ENCODE data around the gene RFTN1. TPM values are rescaled to one million over a fixed set of nuclear protein-coding genes. Genes with fewer than 3 reads are reported as not detected.

RFTN1 gene
- total and polyA plus RNA-seq, 12 donors, result 8.3 to 35.7 (median 17.4) TPM

DNA sequence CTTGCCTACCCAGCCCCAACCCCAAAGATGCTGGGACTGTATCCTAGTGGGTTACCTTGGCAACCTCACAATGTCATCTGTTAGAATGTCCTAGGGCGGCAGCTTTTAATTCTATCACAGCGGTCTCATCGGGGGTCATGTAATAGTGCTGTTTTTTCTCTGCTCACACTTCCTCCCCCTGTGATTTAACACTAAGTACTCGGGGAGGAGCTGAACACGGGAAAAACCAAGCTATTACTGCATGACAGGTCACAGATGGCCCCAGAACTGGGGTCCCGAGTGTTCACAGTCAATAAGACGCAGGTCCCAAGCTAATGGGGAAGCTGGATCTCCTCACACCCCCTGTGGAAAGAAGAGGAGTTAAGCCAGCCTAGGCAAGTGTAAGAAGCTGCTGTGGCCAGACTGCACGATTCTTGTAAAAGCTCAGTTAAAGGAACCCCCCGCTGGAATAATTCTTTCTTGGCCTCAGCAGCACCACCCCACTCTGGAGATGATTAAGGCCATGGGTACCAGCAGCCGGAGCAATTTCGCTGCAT lies 2.5 kb upstream of the RFTN1 start:
- 45 to 58% (median 55%) methylated on average over 9 to 11 of the region's 11 CpGs for WGBS, 4 donors
- no peak for TF ChIP-seq POLR2A (IDR thresholded peaks at IDR 0.05)
- no peak for TF ChIP-seq CTCF (IDR thresholded peaks at IDR 0.05)
- DNase-seq, result no peak
- Histone ChIP-seq H3K27ac (no peak overlapping the region), H3K9me3 (replicated peaks in 1 of 3) (no peaks in the 10 kb centered on the region), H3K4me3 (no peak overlapping the region), H3K4me1 (replicated peaks in 1 of 2) (peaks cover 0 to 18% of the 10 kb centered on the region in 2 donors), H3K27me3 (peaks cover 5% of the 10 kb centered on the region), H3K36me3 (replicated peaks in 1 of 2) (no peaks in the 10 kb centered on the region)
- intact Hi-C loops (cut with DNase I), result no loop called here

DNA sequence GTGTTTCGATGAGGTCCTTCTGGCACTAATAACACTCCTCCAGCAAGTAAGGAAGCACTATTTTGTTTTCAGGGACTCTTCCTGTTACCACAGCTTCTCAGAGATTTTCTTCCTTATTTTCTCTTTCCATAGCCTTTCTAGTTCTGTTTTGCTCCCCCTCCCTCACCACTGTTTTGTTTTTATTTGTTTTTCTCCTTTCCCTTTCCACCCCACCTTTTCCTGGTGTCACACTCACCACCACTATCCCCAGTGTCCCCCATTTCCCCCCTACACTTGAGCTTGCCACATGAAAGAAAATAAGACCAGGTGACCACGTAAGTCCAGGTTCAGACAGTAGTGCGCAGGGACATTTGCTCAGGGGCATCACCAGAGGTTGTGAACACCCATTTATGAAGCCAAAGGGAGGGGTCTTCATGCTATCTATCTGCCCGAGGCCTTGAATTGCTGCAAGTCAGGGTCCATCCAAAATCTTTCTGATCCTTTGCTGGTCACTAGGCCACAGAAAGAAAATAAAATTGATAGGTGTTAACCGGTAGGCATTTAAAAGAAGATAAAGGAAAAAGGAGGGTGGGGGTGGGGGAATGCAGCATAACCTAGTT lies 1.4 kb upstream of the RFTN1 start:
- TF ChIP-seq POLR2A (IDR thresholded peaks at IDR 0.05) (no peak), CTCF (IDR thresholded peaks at IDR 0.05) (no peak)
- peaks cover 5% of the 10 kb centered on the region for H3K27me3 ChIP-seq
- H3K27ac ChIP-seq, result peak overlapping the region in 2 of 5 donors; percentile 21 to 90
- peaks cover 0 to 22% of the 10 kb centered on the region in 2 donors for H3K4me1 ChIP-seq (replicated peaks in 1 of 2)
- no peaks in the 10 kb centered on the region for H3K9me3 ChIP-seq (replicated peaks in 1 of 3)
- 62 to 80% (median 75%) methylated on average over 5 of the region's 5 CpGs for WGBS, 4 donors
- peak overlapping the region in 1 of 4 donors; percentile 60 for H3K4me3 ChIP-seq
- no peak for DNase-seq
- intact Hi-C loops (cut with DNase I), result no loop called here
- H3K36me3 ChIP-seq (replicated peaks in 1 of 2), result no peaks in the 10 kb centered on the region

DNA sequence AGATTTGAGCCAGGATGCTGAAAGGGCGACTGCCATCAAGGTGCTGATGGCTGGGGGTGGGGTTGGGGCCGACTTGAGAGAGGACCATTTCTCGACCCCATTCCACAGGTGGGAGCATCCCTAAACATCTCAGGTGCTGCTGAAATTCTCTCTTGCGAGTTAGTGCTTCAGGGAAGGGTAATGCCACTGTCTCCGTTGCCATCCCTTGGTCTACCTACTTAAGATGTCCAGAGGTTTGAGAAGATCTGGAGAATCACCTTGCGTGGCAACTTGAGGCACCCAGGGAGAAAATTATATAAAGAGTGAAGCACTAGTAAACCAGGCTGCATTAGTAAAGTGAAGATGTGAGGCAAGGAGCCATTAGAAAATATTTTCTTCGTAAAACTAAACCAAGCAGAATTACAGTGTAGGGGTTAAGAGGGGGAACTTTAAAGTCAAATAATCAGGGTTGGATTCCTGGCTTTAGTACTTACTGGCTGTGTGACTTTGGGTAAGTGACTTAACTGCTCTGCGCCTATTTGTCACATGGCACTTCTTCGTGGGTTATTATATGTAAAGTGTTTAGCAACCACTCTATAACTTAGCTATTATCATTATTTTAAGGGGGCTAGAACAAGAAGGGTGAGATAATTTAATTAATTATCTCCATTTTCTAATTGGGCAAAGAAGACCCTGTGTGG lies 662 bp upstream of the RFTN1 start:
- H3K27me3 ChIP-seq, result peaks cover 5% of the 10 kb centered on the region
- no peaks in the 10 kb centered on the region for H3K36me3 ChIP-seq (replicated peaks in 1 of 2)
- no peaks in the 10 kb centered on the region for H3K9me3 ChIP-seq (replicated peaks in 1 of 3)
- TF ChIP-seq POLR2A (IDR thresholded peaks at IDR 0.05), result no peak
- peak overlapping the region in 1 of 4 donors; percentile 60 for H3K4me3 ChIP-seq
- H3K27ac ChIP-seq, result peak overlapping the region in 3 of 5 donors; percentile 9 to 90 (median 78)
- intact Hi-C loops (cut with DNase I), result no loop called here
- peaks cover 0 to 22% of the 10 kb centered on the region in 2 donors for H3K4me1 ChIP-seq (replicated peaks in 1 of 2)
- 34 to 48% (median 40%) methylated on average over 9 of the region's 9 CpGs for WGBS, 4 donors
- no peak for DNase-seq

DNA sequence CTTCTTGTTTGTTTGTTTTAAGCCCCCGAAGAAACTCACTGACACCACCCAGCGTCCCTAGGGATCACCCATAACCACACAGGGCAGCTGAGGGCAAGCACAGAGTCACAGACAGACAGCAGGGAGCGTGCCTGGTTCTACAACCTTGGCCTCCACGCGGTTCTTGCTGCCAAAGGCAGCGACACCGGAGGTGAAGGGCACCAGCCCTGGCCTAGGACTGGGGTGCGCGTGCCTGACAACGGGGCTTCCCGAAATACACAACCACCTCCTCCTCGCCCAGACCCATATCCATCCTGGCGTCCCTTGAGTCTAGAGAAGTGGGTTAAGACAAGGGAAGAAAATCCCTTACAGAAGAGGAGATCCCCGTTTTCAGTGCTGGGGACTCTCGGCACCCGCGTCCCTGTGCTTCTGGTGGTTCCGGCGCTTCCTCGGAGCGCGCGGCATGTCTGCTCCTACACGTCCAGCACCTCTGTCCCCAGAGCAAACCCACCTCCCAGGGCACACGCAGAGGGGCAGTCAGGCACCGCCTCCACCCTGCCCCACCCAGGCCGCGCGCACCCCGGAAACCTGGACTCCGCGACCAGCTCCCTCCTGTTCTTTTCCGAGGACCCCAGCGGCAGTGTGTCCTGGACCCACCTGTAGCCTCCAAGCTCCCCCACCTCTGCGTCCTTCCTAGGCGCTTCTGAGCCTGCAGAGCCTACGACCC lies 911 bp downstream of the RFTN1 start:
- DNase-seq, result peak; percentile 23 to 75 (median 46)
- H3K4me1 ChIP-seq (replicated peaks in 1 of 2), result peaks cover 0 to 27% of the 10 kb centered on the region in 2 donors
- peaks cover 5% of the 10 kb centered on the region for H3K27me3 ChIP-seq
- H3K36me3 ChIP-seq (replicated peaks in 1 of 2), result no peaks in the 10 kb centered on the region
- peak overlapping the region in 4 of 5 donors; percentile 17 to 90 (median 72) for H3K27ac ChIP-seq
- intact Hi-C loops (cut with DNase I), result no loop called here
- peak overlapping the region in 3 of 4 donors; percentile 18 to 60 (median 24) for H3K4me3 ChIP-seq
- no peak for TF ChIP-seq POLR2A (IDR thresholded peaks at IDR 0.05)
- TF ChIP-seq CTCF (IDR thresholded peaks at IDR 0.05), result no peak
- WGBS, 4 donors, result 0 to 5% (median 3%) methylated on average over 11 to 37 of the region's 37 CpGs
- H3K9me3 ChIP-seq (replicated peaks in 1 of 3), result no peaks in the 10 kb centered on the region
